ENCODE results near the gene EXOC2. TPM values are rescaled to one million over a fixed set of nuclear protein-coding genes. Genes with fewer than 3 reads are reported as not detected.

Gene EXOC2
- polyA plus RNA-seq, 1 donor (not counting 4 experiments of a cell fraction or from before 2014, with no cell fraction given) = 28.4 TPM

- Histone ChIP-seq H3K4me2 (ENCODE audit: control insufficient read depth, extremely low read depth, insufficient read depth, low read depth, low read length) (no peak overlapping the region), H3K27me3 (ENCODE audit: control insufficient read depth, extremely low read depth, insufficient read depth, low read length) (no peaks in the 10 kb centered on the region), H3K79me2 (ENCODE audit: control insufficient read depth, insufficient read depth, low read length) (peaks cover 5% of the 10 kb centered on the region), H2AFZ (ENCODE audit: control insufficient read depth, low read length) (no peak overlapping the region), H3K36me3 (ENCODE audit: control insufficient read depth in 2 of 2, extremely low read depth in 1 of 2, insufficient read depth in 2 of 2, low read length in 2 of 2) (peaks cover 4 to 5% of the 10 kb centered on the region in 2 experiments), H3K4me3 (ENCODE audit: control insufficient read depth in 2 of 3, extremely low read depth in 1 of 3, insufficient read depth in 2 of 3, low read depth in 1 of 3, low read length in 3 of 3) (no peak overlapping the region), H3K27ac (ENCODE audit: control insufficient read depth, insufficient read depth, low read length) (no peak overlapping the region), H3K9me3 (ENCODE audit: control insufficient read depth, low read depth, low read length) (no peaks in the 10 kb centered on the region), H4K20me1 (ENCODE audit: control insufficient read depth, extremely low read depth, insufficient read depth, low read length) (no peaks in the 10 kb centered on the region), H3K9ac (ENCODE audit: control insufficient read depth, extremely low read depth, insufficient read depth, low read length) (no peak overlapping the region), H3K4me1 (ENCODE audit: control insufficient read depth, extremely low read depth, insufficient read depth, low read length) (peaks cover 13% of the 10 kb centered on the region), H3K9me1 (ENCODE audit: control insufficient read depth, extremely low read depth, insufficient read depth, low read length) (peaks cover 5% of the 10 kb centered on the region)
- DNase-seq (ENCODE audit: low read depth, low spot score) (no peak), FAIRE-seq (no peak)
- TF ChIP-seq EZH2 (IDR thresholded peaks at IDR 0.05; ENCODE audit: low read length) (no peak), CTCF (optimal IDR thresholded peaks at IDR 0.05 in 1 of 3, IDR thresholded peaks at IDR 0.05 in 1 of 3, conservative IDR thresholded peaks at IDR 0.05 in 1 of 3; ENCODE audit: extremely low read depth in 1 of 3, insufficient read depth in 2 of 3, low read length in 3 of 3) (peak in 2 of 3 experiments; percentile 19 to 48)
- dilution Hi-C loops (cut with MboI; ENCODE audit: extremely low pct_ligation_motif_present, low sequenced_read_pairs) = no loop called here
Measured at GRCh38 chr6:579339-579738, 113.6 kb downstream of the EXOC2 start.

- Histone ChIP-seq H3K4me2 (ENCODE audit: control insufficient read depth, extremely low read depth, insufficient read depth, low read depth, low read length) (no peak overlapping the region), H3K9me3 (ENCODE audit: control insufficient read depth, low read depth, low read length) (no peaks in the 10 kb centered on the region), H3K4me3 (ENCODE audit: control insufficient read depth in 2 of 3, extremely low read depth in 1 of 3, insufficient read depth in 2 of 3, low read depth in 1 of 3, low read length in 3 of 3) (no peak overlapping the region), H3K27ac (ENCODE audit: control insufficient read depth, insufficient read depth, low read length) (no peak overlapping the region), H4K20me1 (ENCODE audit: control insufficient read depth, extremely low read depth, insufficient read depth, low read length) (no peaks in the 10 kb centered on the region), H3K9me1 (ENCODE audit: control insufficient read depth, extremely low read depth, insufficient read depth, low read length) (no peaks in the 10 kb centered on the region), H3K4me1 (ENCODE audit: control insufficient read depth, extremely low read depth, insufficient read depth, low read length) (no peaks in the 10 kb centered on the region), H2AFZ (ENCODE audit: control insufficient read depth, low read length) (no peak overlapping the region), H3K9ac (ENCODE audit: control insufficient read depth, extremely low read depth, insufficient read depth, low read length) (no peak overlapping the region), H3K79me2 (ENCODE audit: control insufficient read depth, insufficient read depth, low read length) (no peaks in the 10 kb centered on the region), H3K36me3 (ENCODE audit: control insufficient read depth in 2 of 2, extremely low read depth in 1 of 2, insufficient read depth in 2 of 2, low read length in 2 of 2) (peaks cover 8 to 13% of the 10 kb centered on the region in 2 experiments), H3K27me3 (ENCODE audit: control insufficient read depth, extremely low read depth, insufficient read depth, low read length) (no peaks in the 10 kb centered on the region)
- DNase-seq (ENCODE audit: low read depth, low spot score) = no peak
- no peak for FAIRE-seq
- no peak for TF ChIP-seq CTCF (optimal IDR thresholded peaks at IDR 0.05 in 1 of 3, IDR thresholded peaks at IDR 0.05 in 1 of 3, conservative IDR thresholded peaks at IDR 0.05 in 1 of 3; ENCODE audit: extremely low read depth in 1 of 3, insufficient read depth in 2 of 3, low read length in 3 of 3)
- TF ChIP-seq EZH2 (IDR thresholded peaks at IDR 0.05; ENCODE audit: low read length) = no peak
- dilution Hi-C loops (cut with MboI; ENCODE audit: extremely low pct_ligation_motif_present, low sequenced_read_pairs) = no loop called here
Measured at GRCh38 chr6:572596-573265, 120.2 kb downstream of the EXOC2 start.

Data from keratinocyte (primary cell).